Fibroblast of mammary gland (primary cell): ENCODE data around the gene GALNT2.

Source experiments
- DNase-seq: peaks from one replicate; pipeline ENCODE4 v3.0.0-alpha.2; 2010; ENCODE audit warnings: low read depth
- H3K4me3 ChIP-seq: 2 replicates; pipeline ENCODE4 v1.5.1; 2011; ENCODE audit warnings: low read depth, mild to moderate bottlenecking, low read length, moderate library complexity; ENCODE audit not compliant: control insufficient read depth
- TF ChIP-seq, protein P1 (sequence below): conservative IDR thresholded peaks from 2 replicates; pipeline ENCODE4 v1.5.1; 2011; ENCODE audit warnings: low read depth, low read length, inconsistent platforms; ENCODE audit not compliant: control insufficient read depth, insufficient read depth

The GALNT2 gene

DNA sequence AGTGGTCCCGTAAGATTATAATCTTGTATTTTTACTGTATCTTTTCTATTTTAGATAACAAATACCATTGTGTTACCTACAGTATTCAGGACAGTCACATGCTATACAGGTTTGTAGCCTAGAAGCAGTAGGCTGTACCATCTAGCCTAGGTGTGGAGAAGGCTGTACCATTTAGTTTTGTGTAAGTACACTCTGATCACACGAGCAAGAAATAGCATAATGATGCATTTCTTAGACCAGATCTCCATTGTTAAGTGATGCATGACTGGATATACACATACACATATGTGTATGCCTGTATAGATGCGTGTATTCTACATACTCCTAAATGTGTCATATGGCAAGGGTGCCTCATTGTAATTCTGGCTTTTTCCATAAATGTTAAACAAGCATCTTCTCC lies 33.9 kb downstream of the GALNT2 start:
- H3K4me3 ChIP-seq, result no peak overlapping the region
- DNase-seq, result no peak
- TF ChIP-seq, protein P1, sequence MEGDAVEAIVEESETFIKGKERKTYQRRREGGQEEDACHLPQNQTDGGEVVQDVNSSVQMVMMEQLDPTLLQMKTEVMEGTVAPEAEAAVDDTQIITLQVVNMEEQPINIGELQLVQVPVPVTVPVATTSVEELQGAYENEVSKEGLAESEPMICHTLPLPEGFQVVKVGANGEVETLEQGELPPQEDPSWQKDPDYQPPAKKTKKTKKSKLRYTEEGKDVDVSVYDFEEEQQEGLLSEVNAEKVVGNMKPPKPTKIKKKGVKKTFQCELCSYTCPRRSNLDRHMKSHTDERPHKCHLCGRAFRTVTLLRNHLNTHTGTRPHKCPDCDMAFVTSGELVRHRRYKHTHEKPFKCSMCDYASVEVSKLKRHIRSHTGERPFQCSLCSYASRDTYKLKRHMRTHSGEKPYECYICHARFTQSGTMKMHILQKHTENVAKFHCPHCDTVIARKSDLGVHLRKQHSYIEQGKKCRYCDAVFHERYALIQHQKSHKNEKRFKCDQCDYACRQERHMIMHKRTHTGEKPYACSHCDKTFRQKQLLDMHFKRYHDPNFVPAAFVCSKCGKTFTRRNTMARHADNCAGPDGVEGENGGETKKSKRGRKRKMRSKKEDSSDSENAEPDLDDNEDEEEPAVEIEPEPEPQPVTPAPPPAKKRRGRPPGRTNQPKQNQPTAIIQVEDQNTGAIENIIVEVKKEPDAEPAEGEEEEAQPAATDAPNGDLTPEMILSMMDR, result no peak

DNA sequence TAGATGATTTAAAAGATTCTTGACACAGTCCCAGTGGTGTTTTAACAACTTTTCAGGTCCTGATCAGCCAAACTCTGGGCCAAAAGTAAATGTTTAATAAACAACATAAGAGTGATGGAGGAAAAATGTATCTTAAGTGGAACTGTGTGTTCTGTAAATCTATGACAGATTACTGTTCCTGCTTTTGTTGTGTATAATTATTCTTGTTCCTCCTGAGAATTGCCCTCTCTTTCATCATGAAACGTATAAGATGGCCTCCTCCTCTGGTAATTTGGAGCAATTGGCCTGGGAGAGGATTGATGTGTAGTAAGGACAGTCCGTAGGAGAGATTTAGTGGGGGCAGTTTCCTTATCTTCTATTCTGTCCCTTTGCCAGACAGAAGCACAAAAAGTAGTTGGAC lies 34.5 kb downstream of the GALNT2 start:
- no peak overlapping the region for H3K4me3 ChIP-seq
- no peak for DNase-seq
- TF ChIP-seq, protein P1, result no peak

DNA sequence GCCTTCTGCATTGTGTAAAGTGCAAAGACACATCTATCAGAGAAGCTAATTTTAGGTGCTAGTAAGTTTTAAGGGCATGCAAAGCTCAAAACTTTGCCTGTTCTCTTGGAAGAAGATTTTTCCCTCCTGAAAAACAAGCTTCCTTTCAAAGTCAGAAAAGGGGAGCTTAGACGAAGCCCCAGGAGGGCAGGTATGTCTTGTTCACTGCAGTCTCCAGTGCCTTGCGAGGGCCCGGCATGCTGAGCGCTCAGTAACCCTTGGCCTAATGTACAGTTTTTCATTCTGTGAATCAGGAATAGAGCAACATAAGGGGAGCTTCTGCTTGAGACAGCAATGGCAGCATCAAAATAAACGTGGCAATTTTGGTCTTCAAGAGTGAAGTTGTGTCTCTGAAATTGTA lies 35.0 kb downstream of the GALNT2 start:
- TF ChIP-seq, protein P1, result no peak
- DNase-seq, result no peak
- no peak overlapping the region for H3K4me3 ChIP-seq

DNA sequence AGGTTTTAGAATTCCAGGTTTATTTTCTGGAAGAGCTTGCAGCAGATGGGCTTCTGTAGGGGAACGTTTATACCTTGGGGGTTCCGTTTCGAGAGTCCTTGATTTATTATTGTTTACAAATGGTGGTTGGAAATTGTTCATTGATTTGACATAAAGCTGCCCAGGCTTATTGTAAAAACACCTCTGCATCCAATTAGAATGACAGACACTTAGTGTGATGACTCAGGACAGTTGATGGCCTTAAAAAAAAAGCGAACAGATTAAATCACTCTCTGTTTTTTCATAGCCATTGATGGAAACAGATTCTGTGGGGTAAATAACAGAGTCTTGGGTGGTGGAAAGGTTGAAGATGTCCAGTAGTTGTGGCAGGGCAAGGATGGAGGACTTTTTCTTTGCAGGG lies 35.4 kb downstream of the GALNT2 start:
- no peak for DNase-seq
- no peak overlapping the region for H3K4me3 ChIP-seq
- TF ChIP-seq, protein P1, result no peak

DNA sequence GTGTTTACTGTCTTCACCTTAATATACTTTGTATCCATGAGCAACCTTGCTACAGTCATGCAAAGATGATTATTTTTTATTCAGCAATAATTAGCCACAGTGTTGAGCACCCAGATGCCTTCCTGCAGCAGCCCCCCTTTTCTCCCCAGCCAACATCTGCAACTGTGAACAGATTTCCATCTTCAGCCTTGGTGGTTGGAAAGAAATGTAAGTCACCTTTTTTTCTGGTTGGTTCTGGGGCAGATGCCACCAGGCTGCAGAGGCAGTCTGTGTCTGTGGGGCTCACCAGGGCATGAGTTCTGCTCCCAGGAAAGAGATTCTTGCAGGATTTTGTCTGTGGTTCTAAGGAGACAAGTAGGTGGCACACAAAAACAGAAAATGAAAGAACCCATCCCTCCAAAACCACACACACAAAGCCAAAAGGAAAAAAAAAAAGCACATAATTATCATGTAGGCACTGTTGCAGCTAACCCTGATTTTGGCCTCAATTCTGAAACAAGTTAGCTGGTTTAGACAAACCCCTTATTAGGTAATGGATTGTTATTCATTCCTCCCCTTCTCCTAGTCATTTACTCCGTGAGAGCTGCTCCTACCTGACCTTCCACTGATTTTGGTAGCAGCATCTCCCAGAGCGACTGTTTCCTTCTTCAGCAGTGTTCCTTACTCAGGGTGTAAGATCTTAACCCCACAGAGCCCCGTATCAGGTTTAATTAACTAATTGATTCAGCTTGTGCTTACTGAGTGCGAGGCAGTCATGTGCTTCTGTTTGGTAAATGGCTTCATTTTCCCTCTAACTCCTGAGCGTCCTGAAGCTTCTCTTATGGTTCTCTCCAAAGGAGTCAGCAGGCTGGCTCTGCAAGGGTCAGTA lies 36.5 kb downstream of the GALNT2 start:
- TF ChIP-seq, protein P1, result no peak
- peak; percentile 39 for DNase-seq

DNA sequence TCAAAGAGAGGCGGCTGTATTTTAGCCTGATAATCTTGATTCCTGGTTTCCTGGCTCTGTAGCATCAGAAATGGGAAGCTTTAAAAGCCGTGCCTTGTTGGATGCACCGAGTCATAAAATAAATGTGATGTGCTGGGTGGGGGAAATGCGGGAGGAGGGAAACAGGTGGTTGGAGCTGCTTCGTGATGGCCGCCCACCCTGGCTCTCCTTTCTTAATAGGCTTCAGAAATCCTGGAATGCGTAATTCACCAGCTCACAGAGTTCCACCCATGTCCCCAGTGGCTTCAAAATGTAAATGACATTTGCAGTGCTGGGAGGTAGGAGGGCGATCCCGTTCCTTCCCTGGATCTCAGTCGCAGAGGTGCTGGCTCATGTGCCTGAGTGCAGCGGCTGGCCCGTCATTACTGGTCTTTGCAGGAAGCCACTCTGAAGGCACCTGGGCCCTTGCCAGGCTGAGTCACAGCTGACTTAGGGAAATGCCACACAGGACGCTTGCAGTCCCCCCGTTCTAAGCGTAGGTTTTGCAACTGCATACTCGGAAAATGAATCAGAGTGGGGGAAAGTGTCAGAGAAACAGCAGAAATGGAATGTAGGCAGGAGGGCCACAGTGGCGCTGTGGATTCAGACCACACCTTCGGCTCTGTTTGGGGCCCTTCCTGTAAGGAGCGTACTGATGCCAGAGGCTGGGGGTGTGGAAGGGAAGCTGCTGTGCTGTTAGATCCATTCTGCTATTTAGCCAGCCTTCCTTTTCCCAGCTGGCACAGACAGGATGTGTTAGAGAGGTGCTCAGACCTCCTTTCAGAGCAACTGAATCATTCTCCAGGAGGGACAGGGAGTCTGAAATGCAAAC lies 37.6 kb downstream of the GALNT2 start:
- peak; percentile 100 for DNase-seq
- H3K4me3 ChIP-seq, result peak overlapping the region; percentile 15
- TF ChIP-seq, protein P1, result no peak

More for the DNA sequence above, 36.5 kb downstream of the GALNT2 start:
- H3K4me3 ChIP-seq, result no peak overlapping the region
